Gastroesophageal sphincter (tissue), 4 donors: ENCODE measurements around the gene KAT6B. TPM values are rescaled to one million over a fixed set of nuclear protein-coding genes. Genes with fewer than 3 reads are reported as not detected.

Experiments
- ATAC-seq: fragments of 150-250 bp; one replicate; pipeline ENCODE4 v1.9.1; 2016; ENCODE audit warnings: mild to moderate bottlenecking, moderate library complexity
- H3K27ac ChIP-seq, 4 donors: fragments of 200-600 bp; sonication (generic) in 3 of 4; 1 replicate in 3 of 4; 2 replicates in 1 of 4; pipeline ENCODE4 v1.5.1; 2016 to 2019
- H3K27me3 ChIP-seq: fragments of 200-600 bp; sonication (generic); one replicate; pipeline ENCODE4 v1.5.1; 2019
- H3K36me3 ChIP-seq, 2 donors: fragments of 200-600 bp; sonication (generic); one replicate each; pipeline ENCODE4 v1.5.1; 2019; ENCODE audit warnings: control low read depth in 1 of 2
- H3K4me1 ChIP-seq, 3 donors: fragments of 200-600 bp; sonication (generic); 1 replicate in 2 of 3; 2 replicates in 1 of 3; pipeline ENCODE4 v1.5.1; 2016 to 2019; ENCODE audit warnings: control low read depth in 2 of 3
- H3K4me3 ChIP-seq, 2 donors: fragments of 200-600 bp; sonication (generic); one replicate each; pipeline ENCODE4 v1.5.1; 2019; ENCODE audit warnings: mild to moderate bottlenecking in 1 of 2, moderate library complexity in 1 of 2
- H3K9me3 ChIP-seq, 3 donors: fragments of 200-600 bp; sonication (generic); one replicate each; pipeline ENCODE4 v1.5.1; 2017 to 2019; ENCODE audit warnings: control low read depth in 2 of 3
- EP300 ChIP-seq: sonication (generic); formaldehyde crosslinking; IDR thresholded peaks from one replicate; pipeline ENCODE4 v1.6.1; 2017; ENCODE audit warnings: antibody characterized with exemption, mild to moderate bottlenecking
- POLR2A ChIP-seq, 2 donors: fragments of 450-650 bp; IDR thresholded peaks; one replicate each; pipeline ENCODE4 v1.6.1; 2017; ENCODE audit warnings: antibody characterized with exemption in 2 of 2, mild to moderate bottlenecking in 2 of 2, moderate library complexity in 1 of 2
- POLR2AphosphoS5 ChIP-seq: sonication (generic); formaldehyde crosslinking; IDR thresholded peaks from one replicate; pipeline ENCODE4 v1.6.1; 2017; ENCODE audit warnings: antibody characterized with exemption
- WGBS, 2 donors: methylation state at CpG; one replicate each; pipeline ENCODE4 v1.1.5; 2018; ENCODE audit warnings: low coverage in 1 of 2; 5-methylcytosine and 5-hydroxymethylcytosine counted together
- total RNA-seq, 4 donors: library from RNA; depleted of rRNA; stranded (reverse); fragments of >200 nt; gene quantifications; one replicate each; pipeline ENCODE4 v1.1.0, GENCODE V29; 2016
- TF ChIP-seq, protein P1 (sequence below), 4 experiments: fragments of 200-600 bp in 2 of 4; fragments of 450-650 bp in 2 of 4; sonication (generic) in 1 of 4; IDR thresholded peaks; one replicate each; pipeline ENCODE4 v1.5.1; 2017 to 2019; ENCODE audit warnings: antibody characterized with exemption in 4 of 4, mild to moderate bottlenecking in 2 of 4, moderate library complexity in 2 of 4

The KAT6B gene
- total RNA-seq, 4 donors from 2014 or later: 35.8 to 107 (median 82.9) TPM

DNA sequence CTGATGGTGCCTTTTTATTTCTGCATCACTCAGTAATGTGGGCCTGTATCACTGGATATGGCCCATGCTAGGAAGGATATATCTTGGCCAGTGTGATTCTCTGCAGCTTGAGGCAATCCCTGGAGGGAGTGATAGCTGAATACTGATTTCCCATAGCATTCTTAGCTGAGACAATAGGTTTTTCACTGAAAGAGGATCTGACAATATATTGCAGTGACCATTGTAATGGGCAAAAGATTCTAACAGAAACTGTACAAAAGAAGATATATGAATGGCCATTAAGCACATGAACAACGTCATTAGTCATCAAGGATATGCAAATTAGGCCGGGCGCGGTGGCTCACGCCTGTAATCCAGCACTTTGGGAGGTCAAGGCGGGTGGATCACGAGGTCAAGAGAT is 117.8 kb downstream of the KAT6B start:
- Histone ChIP-seq H3K36me3 (no peaks in the 10 kb centered on the region), H3K4me1 (peaks cover 4 to 45% (median 13%) of the 10 kb centered on the region in 3 donors), H3K4me3 (no peak overlapping the region), H3K27me3 (no peaks in the 10 kb centered on the region), H3K27ac (no peak overlapping the region), H3K9me3 (no peaks in the 10 kb centered on the region)
- WGBS, 2 donors: 89% methylated on average over 4 of the region's 7 CpGs; no CpG with 5 or more reads in 1 of the 2 donors
- no peak for ATAC-seq
- TF ChIP-seq POLR2A (IDR thresholded peaks at IDR 0.05): no peak
- no peak for TF ChIP-seq POLR2AphosphoS5
- TF ChIP-seq, protein P1, sequence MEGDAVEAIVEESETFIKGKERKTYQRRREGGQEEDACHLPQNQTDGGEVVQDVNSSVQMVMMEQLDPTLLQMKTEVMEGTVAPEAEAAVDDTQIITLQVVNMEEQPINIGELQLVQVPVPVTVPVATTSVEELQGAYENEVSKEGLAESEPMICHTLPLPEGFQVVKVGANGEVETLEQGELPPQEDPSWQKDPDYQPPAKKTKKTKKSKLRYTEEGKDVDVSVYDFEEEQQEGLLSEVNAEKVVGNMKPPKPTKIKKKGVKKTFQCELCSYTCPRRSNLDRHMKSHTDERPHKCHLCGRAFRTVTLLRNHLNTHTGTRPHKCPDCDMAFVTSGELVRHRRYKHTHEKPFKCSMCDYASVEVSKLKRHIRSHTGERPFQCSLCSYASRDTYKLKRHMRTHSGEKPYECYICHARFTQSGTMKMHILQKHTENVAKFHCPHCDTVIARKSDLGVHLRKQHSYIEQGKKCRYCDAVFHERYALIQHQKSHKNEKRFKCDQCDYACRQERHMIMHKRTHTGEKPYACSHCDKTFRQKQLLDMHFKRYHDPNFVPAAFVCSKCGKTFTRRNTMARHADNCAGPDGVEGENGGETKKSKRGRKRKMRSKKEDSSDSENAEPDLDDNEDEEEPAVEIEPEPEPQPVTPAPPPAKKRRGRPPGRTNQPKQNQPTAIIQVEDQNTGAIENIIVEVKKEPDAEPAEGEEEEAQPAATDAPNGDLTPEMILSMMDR (IDR thresholded peaks at IDR 0.05): no peak
- TF ChIP-seq EP300: no peak

DNA sequence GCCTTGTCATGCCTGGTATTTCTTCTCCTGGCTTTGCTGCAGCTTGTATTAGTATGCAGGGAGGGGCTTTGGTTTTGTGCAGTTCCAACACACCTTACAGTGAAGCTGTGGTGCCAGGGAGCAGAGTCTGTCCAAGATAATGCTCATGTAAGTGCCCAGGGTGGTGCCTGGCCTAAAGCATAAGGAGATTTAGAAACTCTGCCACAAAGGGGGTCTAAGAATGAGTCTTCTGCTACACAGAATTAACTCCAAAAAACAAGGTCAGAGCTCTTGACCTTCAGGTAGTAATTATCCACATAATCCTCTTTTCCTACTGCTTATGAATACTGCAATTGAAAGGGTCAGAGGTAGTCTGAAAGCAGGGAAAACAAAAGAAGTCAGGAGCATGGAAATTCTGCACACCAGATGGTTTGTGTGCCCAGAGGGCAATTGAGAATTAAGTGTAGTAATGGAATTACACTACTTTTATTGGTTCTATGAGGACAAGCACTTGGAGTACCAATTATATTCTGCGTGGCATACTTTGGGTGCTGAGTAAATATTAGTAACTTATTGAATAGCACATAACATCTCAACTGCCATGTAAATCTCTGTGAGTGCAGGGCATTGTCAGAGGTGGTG is 121.5 kb downstream of the KAT6B start:
- Histone ChIP-seq H3K36me3 (no peaks in the 10 kb centered on the region), H3K27ac (no peak overlapping the region), H3K4me1 (peaks cover 4 to 49% (median 18%) of the 10 kb centered on the region in 3 donors), H3K27me3 (no peaks in the 10 kb centered on the region), H3K4me3 (no peak overlapping the region), H3K9me3 (no peaks in the 10 kb centered on the region)
- TF ChIP-seq POLR2A (IDR thresholded peaks at IDR 0.05): no peak
- no peak for TF ChIP-seq EP300
- TF ChIP-seq POLR2AphosphoS5: no peak
- TF ChIP-seq, protein P1 (IDR thresholded peaks at IDR 0.05): no peak
- ATAC-seq: no peak
- WGBS, 2 donors: 86 to 93% methylated on average over 1 of the region's 1 CpG

DNA sequence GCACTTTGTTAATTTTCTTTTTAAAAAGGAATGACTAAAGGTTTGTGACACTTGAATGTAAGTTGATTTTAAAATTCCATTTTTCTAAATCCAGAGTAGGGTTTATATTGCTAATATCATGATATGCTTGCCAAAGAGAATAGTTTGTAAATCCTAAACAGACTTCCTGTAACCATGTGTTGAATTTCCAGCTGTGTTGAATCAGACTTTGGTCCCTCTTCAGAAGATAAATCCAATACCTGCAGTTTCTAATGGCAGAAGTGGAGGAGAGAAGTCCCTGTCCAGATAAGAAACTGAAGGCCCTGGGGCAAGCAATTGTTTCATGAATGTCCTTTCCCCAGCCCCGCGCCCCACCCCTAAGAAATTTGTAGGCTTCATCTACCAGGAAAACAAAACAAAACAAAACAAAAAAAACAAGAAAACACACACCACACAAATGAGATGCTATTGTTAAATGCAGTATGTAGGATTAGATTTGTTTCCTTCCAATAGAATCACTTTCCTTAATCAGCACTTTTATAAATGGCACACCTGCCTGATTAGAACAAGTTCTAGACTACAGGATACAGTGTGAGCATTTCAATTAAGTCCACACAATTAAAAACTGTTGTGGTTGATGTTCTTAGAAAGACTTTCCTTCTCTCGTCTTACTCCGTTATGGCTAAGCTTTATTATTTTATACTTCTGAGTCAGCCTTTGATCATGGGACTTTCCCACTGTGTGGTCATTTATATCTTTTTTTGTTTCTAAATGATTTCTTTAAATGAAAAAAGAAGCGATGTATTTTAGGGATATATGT is 122.8 kb downstream of the KAT6B start:
- Histone ChIP-seq H3K27me3 (no peaks in the 10 kb centered on the region), H3K4me1 (peaks cover 4 to 62% (median 18%) of the 10 kb centered on the region in 3 donors), H3K9me3 (no peaks in the 10 kb centered on the region), H3K4me3 (no peak overlapping the region), H3K27ac (no peak overlapping the region), H3K36me3 (no peaks in the 10 kb centered on the region)
- no peak for ATAC-seq
- WGBS, 2 donors: 55 to 61% methylated on average over 5 of the region's 5 CpGs
- TF ChIP-seq POLR2A (IDR thresholded peaks at IDR 0.05) (no peak), EP300 (no peak), POLR2AphosphoS5 (no peak)
- TF ChIP-seq, protein P1 (IDR thresholded peaks at IDR 0.05): no peak

DNA sequence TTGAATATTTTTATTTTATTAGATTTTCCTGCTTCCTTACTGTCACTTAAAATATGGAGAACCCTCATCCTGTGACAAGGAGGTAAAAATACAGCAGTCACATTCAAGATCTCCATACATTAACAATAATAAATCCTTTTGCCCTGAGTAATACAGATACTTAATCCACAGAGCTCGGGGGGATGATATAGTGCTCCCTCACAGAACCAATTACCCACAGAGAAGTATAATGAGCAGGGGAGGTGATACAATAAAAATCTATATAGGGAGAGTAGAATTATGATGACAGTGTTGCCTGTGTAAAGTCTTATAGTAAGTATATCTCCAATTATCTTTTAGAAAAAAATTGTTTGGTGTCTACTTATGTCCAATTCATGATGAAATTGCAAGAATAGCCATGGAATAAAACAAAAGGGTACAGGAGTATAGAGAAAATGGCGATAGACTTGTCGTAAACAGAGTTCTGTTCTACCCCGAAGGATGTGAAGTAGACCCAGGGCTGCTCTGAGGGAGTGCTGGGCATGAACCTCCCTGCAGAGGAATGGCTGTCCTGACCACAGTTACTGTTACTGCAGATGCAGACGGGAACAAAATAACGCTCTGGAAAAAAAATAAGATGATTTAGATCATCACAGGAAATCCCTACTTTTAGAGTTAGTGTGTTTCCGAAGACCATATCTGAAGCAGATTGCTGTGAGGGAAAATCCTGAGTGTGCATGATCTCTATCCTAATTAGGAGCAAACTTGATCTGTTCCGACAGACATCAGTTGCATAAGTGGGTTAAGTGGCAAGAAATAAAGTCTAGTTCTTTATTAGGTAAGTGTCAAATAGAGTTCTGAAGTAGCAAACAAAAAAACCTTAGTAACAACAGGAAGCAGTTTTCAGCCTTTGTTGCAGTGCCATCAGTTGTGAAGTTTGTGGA is 123.7 kb downstream of the KAT6B start:
- Histone ChIP-seq H3K9me3 (no peaks in the 10 kb centered on the region), H3K27ac (no peak overlapping the region), H3K27me3 (no peaks in the 10 kb centered on the region), H3K36me3 (no peaks in the 10 kb centered on the region), H3K4me3 (no peak overlapping the region), H3K4me1 (peaks cover 4 to 62% (median 18%) of the 10 kb centered on the region in 3 donors)
- no peak for ATAC-seq
- TF ChIP-seq POLR2AphosphoS5 (no peak), EP300 (no peak), POLR2A (IDR thresholded peaks at IDR 0.05) (no peak)
- TF ChIP-seq, protein P1 (IDR thresholded peaks at IDR 0.05): no peak
- WGBS, 2 donors: 69 to 74% methylated on average over 7 to 8 of the region's 8 CpGs
